ENCODE data around the gene GNG7. TPM values are rescaled to one million over a fixed set of nuclear protein-coding genes. Genes with fewer than 3 reads are reported as not detected.
"Not testable (repeated sequence)": the region's sequence is repeated elsewhere in the genome, so short reads cannot be mapped to it uniquely, and the experiment has no call there.

GNG7 gene
- total RNA-seq, 6 experiments from 2014 or later: 1.3 to 3.7 (median 2.3) TPM

DNA sequence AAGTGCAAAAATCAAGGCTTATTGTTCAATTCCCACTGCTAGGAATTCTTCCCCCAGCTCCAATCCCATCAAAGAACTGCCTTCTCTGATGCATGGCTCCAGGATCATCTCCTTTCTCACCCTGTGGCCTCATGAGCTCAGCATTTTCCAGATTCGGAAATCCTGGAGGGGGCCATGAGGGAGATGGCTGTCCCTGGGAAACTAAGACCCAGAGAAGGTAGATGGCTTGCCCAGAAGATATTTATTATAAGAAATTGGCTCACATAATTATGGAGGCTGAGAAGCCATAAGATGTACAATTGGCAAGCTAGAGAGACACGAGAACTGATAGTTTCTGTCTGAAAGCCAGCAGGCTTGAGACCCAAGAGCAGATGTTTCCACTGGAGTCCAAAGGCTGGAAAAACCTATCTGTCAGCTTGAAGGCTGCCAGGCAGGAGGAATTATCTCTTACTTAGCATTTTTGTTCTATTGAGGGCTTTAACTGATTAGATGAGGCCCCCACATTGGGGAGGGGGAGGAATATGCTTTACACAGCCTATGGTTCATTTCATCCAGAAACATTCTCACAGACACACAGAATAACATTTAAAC lies 168.0 kb downstream of the GNG7 start:
- Histone ChIP-seq H3K27ac (peak overlapping the region in 1 of 3 donors; percentile 47), H3K36me3 (no peaks in the 10 kb centered on the region), H3K27me3 (no peaks in the 10 kb centered on the region), H3K4me1 (peaks cover 0 to 19% (median 0%) of the 10 kb centered on the region in 4 donors), H3K4me3 (no peak overlapping the region), H3K9me3 (no peaks in the 10 kb centered on the region)
- intact Hi-C loops (cut with DNase I): loop anchor here in 1 of 2 donors (10.0 kb wide), 1 partner anchor 50 kb away; no protein-coding TSS in a partner anchor
- TF ChIP-seq, protein P1, sequence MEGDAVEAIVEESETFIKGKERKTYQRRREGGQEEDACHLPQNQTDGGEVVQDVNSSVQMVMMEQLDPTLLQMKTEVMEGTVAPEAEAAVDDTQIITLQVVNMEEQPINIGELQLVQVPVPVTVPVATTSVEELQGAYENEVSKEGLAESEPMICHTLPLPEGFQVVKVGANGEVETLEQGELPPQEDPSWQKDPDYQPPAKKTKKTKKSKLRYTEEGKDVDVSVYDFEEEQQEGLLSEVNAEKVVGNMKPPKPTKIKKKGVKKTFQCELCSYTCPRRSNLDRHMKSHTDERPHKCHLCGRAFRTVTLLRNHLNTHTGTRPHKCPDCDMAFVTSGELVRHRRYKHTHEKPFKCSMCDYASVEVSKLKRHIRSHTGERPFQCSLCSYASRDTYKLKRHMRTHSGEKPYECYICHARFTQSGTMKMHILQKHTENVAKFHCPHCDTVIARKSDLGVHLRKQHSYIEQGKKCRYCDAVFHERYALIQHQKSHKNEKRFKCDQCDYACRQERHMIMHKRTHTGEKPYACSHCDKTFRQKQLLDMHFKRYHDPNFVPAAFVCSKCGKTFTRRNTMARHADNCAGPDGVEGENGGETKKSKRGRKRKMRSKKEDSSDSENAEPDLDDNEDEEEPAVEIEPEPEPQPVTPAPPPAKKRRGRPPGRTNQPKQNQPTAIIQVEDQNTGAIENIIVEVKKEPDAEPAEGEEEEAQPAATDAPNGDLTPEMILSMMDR (IDR thresholded peaks at IDR 0.05): no peak
- no peak for TF ChIP-seq POLR2A (IDR thresholded peaks at IDR 0.05)
- DNase-seq (no peak), ATAC-seq (peak in 3 of 4 donors; percentile 24 to 54 (median 44))
- WGBS (ENCODE audit: insufficient coverage, low coverage, low lambda C conversion rate, missing lambda C conversion rate): 74% methylated on average over 2 of the region's 2 CpGs

DNA sequence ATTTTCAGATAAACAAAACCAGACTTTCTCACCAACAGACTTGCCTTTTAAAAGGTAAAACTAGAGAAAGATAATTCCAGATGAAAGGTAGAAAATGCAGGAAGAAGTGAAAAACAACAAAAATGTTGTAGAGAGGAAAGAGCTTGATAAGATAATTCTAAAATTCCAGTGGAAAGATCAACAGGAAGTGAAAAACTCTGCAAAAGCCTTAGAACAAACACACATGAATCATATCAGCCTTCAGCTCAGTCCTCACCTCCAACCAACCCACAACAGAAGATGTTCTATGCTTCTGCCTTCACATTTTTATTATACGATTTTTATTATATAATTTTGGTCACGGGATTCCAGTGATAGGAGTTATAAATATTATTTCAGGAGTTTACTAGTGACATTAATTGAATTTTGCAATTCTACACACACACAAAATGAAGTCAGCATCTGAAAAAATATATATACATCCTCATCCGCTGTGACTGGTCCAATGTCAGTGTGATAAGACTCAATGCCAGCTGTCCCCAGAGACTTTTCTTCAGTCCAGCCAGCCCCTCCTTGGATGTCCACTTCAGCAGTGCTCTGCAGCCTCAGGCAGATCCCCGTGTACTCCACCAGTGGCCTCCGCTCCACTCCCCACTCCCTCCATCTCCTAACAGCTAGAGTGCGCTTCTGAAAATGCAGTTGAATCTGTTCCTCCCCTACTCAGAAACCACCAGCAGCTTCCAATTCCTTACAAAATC lies 168.6 kb downstream of the GNG7 start:
- TF ChIP-seq POLR2A (IDR thresholded peaks at IDR 0.05): no peak
- TF ChIP-seq, protein P1 (IDR thresholded peaks at IDR 0.05): no peak

DNA sequence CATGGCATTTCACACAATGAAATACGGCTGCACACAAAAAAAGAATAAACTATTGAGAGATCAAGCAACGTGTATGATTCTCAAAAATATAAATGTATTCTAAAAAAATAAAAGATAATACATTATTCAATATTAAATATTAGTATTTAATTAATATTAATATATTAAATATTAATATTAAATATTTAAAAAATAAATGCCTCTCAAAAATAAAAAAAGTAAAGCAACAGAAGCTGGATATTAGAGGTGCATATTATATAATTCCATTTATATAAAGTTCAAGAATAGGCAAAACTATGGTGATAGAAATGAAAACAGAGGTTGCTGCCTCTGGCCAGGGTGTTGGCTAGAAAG lies 169.4 kb downstream of the GNG7 start:
- Histone ChIP-seq H3K27ac (peak overlapping the region in 1 of 3 donors; percentile 22), H3K4me1 (peaks cover 0 to 19% (median 0%) of the 10 kb centered on the region in 4 donors), H3K36me3 (no peaks in the 10 kb centered on the region), H3K27me3 (no peaks in the 10 kb centered on the region), H3K4me3 (no peak overlapping the region), H3K9me3 (no peaks in the 10 kb centered on the region)
- TF ChIP-seq POLR2A (IDR thresholded peaks at IDR 0.05): no peak
- TF ChIP-seq, protein P1 (IDR thresholded peaks at IDR 0.05): no peak
- intact Hi-C loops (cut with DNase I): loop anchor here in 1 of 2 donors (10.0 kb wide), 1 partner anchor 48 kb away; no protein-coding TSS in a partner anchor
- WGBS (ENCODE audit: insufficient coverage, low coverage, low lambda C conversion rate, missing lambda C conversion rate): 61% methylated on average over 2 of the region's 2 CpGs
- no peak for DNase-seq
- ATAC-seq: no peak

More for the DNA sequence above, 168.6 kb downstream of the GNG7 start:
- DNase-seq (no peak), ATAC-seq (peak in 3 of 4 donors; percentile 35 to 64 (median 56))
- intact Hi-C loops (cut with DNase I): loop anchor here in 1 of 2 donors (10.0 kb wide), 1 partner anchor 49 kb away; no protein-coding TSS in a partner anchor
- Histone ChIP-seq H3K4me1 (peaks cover 0 to 19% (median 0%) of the 10 kb centered on the region in 4 donors), H3K36me3 (no peaks in the 10 kb centered on the region), H3K27ac (peak overlapping the region in 1 of 3 donors; percentile 22), H3K27me3 (no peaks in the 10 kb centered on the region), H3K4me3 (no peak overlapping the region), H3K9me3 (no peaks in the 10 kb centered on the region)
- 78% methylated on average over 6 of the region's 6 CpGs for WGBS (ENCODE audit: insufficient coverage, low coverage, low lambda C conversion rate, missing lambda C conversion rate)

DNA sequence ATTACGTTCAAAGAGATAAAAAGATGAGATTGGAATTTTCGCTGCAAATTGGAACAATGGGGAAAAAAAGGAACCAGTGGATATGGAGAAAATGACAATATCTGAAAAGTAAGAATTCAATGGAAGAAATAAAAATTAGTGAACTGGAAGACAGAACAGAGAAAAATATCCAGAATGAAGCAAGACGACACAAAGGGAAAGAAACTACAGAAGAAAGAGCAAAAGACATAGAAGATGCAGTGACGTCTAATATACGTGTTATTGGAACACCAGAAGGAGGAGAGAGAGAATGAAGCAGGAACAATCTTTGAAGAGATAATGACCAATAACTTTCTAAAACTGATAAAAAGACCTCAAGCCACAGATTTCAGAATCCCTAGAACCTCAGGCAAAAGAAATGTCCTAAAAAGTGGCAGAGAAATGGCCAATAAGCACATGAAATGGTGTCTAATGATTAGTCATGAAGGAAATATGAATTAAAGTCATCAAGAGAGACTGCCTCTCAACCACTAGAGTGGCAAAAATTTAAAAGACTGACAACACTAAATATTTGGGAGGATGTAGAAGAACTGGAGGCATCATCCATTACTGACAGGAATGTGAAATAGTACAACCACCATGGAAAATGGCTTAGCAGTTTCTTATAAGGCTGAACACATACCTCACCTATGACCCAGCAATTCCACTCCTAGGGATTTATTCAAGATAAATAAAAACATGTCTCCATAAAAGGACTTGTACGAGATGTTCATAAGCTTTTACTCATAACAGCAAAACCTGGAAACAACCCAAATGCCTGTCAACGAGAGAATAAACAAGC lies 170.0 kb downstream of the GNG7 start:
- Histone ChIP-seq H3K4me3 (no peak overlapping the region), H3K36me3 (no peaks in the 10 kb centered on the region), H3K27ac (no peak overlapping the region), H3K27me3 (no peaks in the 10 kb centered on the region), H3K9me3 (no peaks in the 10 kb centered on the region), H3K4me1 (peaks cover 0 to 19% (median 0%) of the 10 kb centered on the region in 4 donors)
- intact Hi-C loops (cut with DNase I): loop anchor here in 1 of 2 donors (10.0 kb wide), 1 partner anchor 48 kb away; no protein-coding TSS in a partner anchor
- WGBS (ENCODE audit: insufficient coverage, low coverage, low lambda C conversion rate, missing lambda C conversion rate): 84% methylated on average over 6 of the region's 7 CpGs
- ATAC-seq (no peak), DNase-seq (no peak)
- TF ChIP-seq POLR2A (IDR thresholded peaks at IDR 0.05): no peak
- TF ChIP-seq, protein P1 (IDR thresholded peaks at IDR 0.05): no peak

DNA sequence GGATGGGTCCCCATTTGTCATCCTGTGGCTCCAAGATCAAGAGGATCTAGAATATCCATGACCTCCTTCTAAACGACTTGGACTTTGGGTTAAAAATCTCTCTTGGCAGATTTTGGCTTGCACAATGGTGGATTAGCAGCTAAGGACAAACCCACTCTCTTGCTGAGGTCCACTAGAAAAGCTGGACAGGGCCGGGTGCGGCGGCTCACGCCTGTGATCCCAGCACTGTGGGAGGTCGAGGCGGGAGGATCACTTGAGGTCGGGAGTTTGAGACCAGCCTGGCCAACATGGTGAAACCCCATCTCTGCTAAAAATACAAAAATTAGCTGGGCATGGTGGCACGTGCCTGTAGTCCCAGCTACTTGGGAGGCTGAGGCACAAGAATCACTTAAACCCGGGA lies 172.6 kb downstream of the GNG7 start:
- intact Hi-C loops (cut with DNase I): loop anchor here in 1 of 2 donors (10.0 kb wide), 1 partner anchor 45 kb away; no protein-coding TSS in a partner anchor
- H3K27me3 ChIP-seq, H3K27ac ChIP-seq, DNase-seq, ATAC-seq, H3K9me3 ChIP-seq, H3K4me3 ChIP-seq, H3K36me3 ChIP-seq: not testable (repeated sequence)
- 90% methylated on average over 8 of the region's 10 CpGs for WGBS (ENCODE audit: insufficient coverage, low coverage, low lambda C conversion rate, missing lambda C conversion rate)
- H3K4me1 ChIP-seq: peaks cover 0 to 17% (median 0%) of the 10 kb centered on the region in 4 donors

Measured in right lobe of liver (tissue), 6 donors.